ENCODE data around the gene CNTN4. TPM values are rescaled to one million over a fixed set of nuclear protein-coding genes. Genes with fewer than 3 reads are reported as not detected.

CNTN4 gene
- total RNA-seq, 2 donors from 2014 or later = 13.0 to 50.1 TPM

GRCh38 chr3:3089017-3089416 lies 990.4 kb downstream of the CNTN4 start:
- intact Hi-C loops (cut with DNase I) = no loop called here
- Histone ChIP-seq H3K4me1 (no peaks in the 10 kb centered on the region), H3K4me3 (no peak overlapping the region), H3K27ac (no peak overlapping the region), H3K27me3 (no peaks in the 10 kb centered on the region), H3K9me3 (no peaks in the 10 kb centered on the region), H3K36me3 (replicated peaks in 1 of 2; ENCODE audit: insufficient read depth in 1 of 2, low read depth in 2 of 2) (no peaks in the 10 kb centered on the region)
- no peak for DNase-seq
- ATAC-seq = no peak
- TF ChIP-seq CTCF (IDR thresholded peaks at IDR 0.05) (no peak), POLR2A (IDR thresholded peaks at IDR 0.05) (no peak)
- 30 to 36% methylated on average over 2 to 4 of the region's 4 CpGs for WGBS, 2 donors

GRCh38 chr3:3097958-3098357 lies 999.3 kb downstream of the CNTN4 start:
- Histone ChIP-seq H3K4me3 (no peak overlapping the region), H3K4me1 (no peaks in the 10 kb centered on the region), H3K27ac (no peak overlapping the region), H3K9me3 (no peaks in the 10 kb centered on the region), H3K36me3 (replicated peaks in 1 of 2; ENCODE audit: insufficient read depth in 1 of 2, low read depth in 2 of 2) (no peaks in the 10 kb centered on the region), H3K27me3 (no peaks in the 10 kb centered on the region)
- intact Hi-C loops (cut with DNase I) = no loop called here
- ATAC-seq (no peak), DNase-seq (no peak)
- TF ChIP-seq POLR2A (IDR thresholded peaks at IDR 0.05) = no peak
- TF ChIP-seq CTCF (IDR thresholded peaks at IDR 0.05) = no peak
- WGBS, 2 donors = 50 to 53% methylated on average over 4 of the region's 4 CpGs

DNA sequence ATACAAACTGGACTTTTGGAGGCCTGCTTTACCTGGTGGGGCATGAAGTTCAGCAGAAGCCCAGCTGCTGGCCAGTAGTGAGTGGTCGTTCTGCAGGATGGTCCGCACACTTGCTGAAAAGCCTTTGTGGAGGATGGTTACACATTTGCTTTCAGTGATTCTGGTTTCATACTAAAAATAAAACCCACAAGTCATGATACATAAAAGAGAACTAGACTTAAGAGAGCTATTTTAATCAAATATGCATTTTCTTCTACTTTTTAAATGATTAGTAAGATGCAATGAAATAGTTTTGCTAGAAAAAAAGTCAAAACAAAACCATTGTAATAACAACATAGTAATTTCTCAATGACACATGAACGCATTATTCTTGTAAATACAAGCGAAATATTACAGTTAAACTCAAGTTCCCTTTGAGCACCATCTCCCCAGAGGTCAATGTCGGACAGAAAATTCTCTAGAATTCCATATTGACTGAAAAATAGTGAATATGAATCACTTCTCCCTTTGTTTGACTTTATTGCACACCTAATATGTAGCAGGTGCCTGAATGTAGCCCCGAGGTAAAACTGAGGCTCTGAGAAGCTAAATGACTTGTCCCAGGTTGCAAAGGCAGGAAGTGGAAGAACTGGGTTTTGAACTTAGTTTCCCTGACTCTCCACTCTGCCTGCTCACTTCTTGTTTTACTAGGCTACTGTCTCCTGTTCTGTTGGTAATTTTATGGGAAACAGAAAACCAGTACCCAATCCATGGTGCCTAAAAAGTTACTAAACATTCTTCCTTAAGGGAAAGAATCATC lies 1003.2 kb downstream of the CNTN4 start:
- TF ChIP-seq POLR2A (IDR thresholded peaks at IDR 0.05) (no peak), CTCF (IDR thresholded peaks at IDR 0.05) (no peak)
- no peak for ATAC-seq
- no peak overlapping the region for H3K4me3 ChIP-seq
- DNase-seq = no peak
- no peak overlapping the region for H3K27ac ChIP-seq
- H3K36me3 ChIP-seq (replicated peaks in 1 of 2; ENCODE audit: insufficient read depth in 1 of 2, low read depth in 2 of 2) = no peaks in the 10 kb centered on the region
- intact Hi-C loops (cut with DNase I) = no loop called here
- H3K9me3 ChIP-seq = no peaks in the 10 kb centered on the region
- no peaks in the 10 kb centered on the region for H3K4me1 ChIP-seq
- WGBS, 2 donors = 65 to 66% methylated on average over 6 of the region's 6 CpGs
- no peaks in the 10 kb centered on the region for H3K27me3 ChIP-seq

GRCh38 chr3:3102751-3103150 lies 1004.1 kb downstream of the CNTN4 start:
- Histone ChIP-seq H3K9me3 (no peaks in the 10 kb centered on the region), H3K4me1 (no peaks in the 10 kb centered on the region), H3K27me3 (no peaks in the 10 kb centered on the region), H3K36me3 (replicated peaks in 1 of 2; ENCODE audit: insufficient read depth in 1 of 2, low read depth in 2 of 2) (no peaks in the 10 kb centered on the region), H3K4me3 (no peak overlapping the region), H3K27ac (no peak overlapping the region)
- intact Hi-C loops (cut with DNase I) = no loop called here
- 73 to 80% methylated on average over 6 of the region's 6 CpGs for WGBS, 2 donors
- ATAC-seq (no peak), DNase-seq (no peak)
- TF ChIP-seq POLR2A (IDR thresholded peaks at IDR 0.05) (no peak), CTCF (IDR thresholded peaks at IDR 0.05) (no peak)

- 75 to 79% methylated on average over 3 of the region's 3 CpGs for WGBS, 2 donors
- no peak for DNase-seq
- H3K4me1 ChIP-seq = no peaks in the 10 kb centered on the region
Observed at GRCh38 chr3:3105246-3105645, 1006.6 kb downstream of the CNTN4 start.

More at GRCh38 chr3:3105246-3105645, 1006.6 kb downstream of the CNTN4 start:
- ATAC-seq = no peak
- TF ChIP-seq CTCF (IDR thresholded peaks at IDR 0.05) (no peak), POLR2A (IDR thresholded peaks at IDR 0.05) (no peak)
- Histone ChIP-seq H3K9me3 (no peaks in the 10 kb centered on the region), H3K36me3 (replicated peaks in 1 of 2; ENCODE audit: insufficient read depth in 1 of 2, low read depth in 2 of 2) (no peaks in the 10 kb centered on the region), H3K27me3 (no peaks in the 10 kb centered on the region), H3K27ac (no peak overlapping the region), H3K4me3 (no peak overlapping the region)
- intact Hi-C loops (cut with DNase I) = no loop called here

Data from body of pancreas (tissue), 4 donors.